ENCODE measurements around the gene YPEL2. TPM values are rescaled to one million over a fixed set of nuclear protein-coding genes. Genes with fewer than 3 reads are reported as not detected.
A peak's percentile ranks its signal among the peaks of the same experiment; 100 is the strongest.

YPEL2 gene
- total and polyA plus RNA-seq, 2 of the 13 experiments (the other 11 are each of a cell fraction or from before 2014, with no cell fraction given) = 8.5 to 21.1 TPM

- TF ChIP-seq ZNF331 (CRISPR knock-in tag; IDR thresholded peaks at IDR 0.05) = peak; percentile 54; the same call in 1 of the 2 replicates
- no peak for TF ChIP-seq BRD4 (CRISPR knock-in tag; IDR thresholded peaks at IDR 0.05)
- no peak for TF ChIP-seq SPEN (CRISPR knock-in tag; IDR thresholded peaks at IDR 0.05; ENCODE audit: low read depth)
- no peak for TF ChIP-seq ZNF143 (CRISPR knock-in tag; IDR thresholded peaks at IDR 0.05)
- TF ChIP-seq ZNF790 (CRISPR knock-in tag; IDR thresholded peaks at IDR 0.05; ENCODE audit: borderline replicate concordance) = no peak
- TF ChIP-seq THAP11 (CRISPR knock-in tag; IDR thresholded peaks at IDR 0.05) = 0 out of 2 replicates have a peak, but pooled peaks have one; percentile 45
- TF ChIP-seq, protein P1, sequence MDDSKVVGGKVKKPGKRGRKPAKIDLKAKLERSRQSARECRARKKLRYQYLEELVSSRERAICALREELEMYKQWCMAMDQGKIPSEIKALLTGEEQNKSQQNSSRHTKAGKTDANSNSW (CRISPR knock-in tag; IDR thresholded peaks at IDR 0.05; ENCODE audit: borderline replicate concordance) = no peak
- TF ChIP-seq TBP (CRISPR knock-in tag; IDR thresholded peaks at IDR 0.05) = no peak
- no peak for TF ChIP-seq CBFB (CRISPR knock-in tag; IDR thresholded peaks at IDR 0.05)
- TF ChIP-seq, protein P2, sequence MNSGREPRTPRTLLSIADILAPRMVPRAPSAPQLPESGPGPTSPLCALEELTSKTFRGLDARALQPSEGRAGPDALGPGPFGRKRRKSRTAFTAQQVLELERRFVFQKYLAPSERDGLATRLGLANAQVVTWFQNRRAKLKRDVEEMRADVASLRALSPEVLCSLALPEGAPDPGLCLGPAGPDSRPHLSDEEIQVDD (CRISPR knock-in tag; IDR thresholded peaks at IDR 0.05; ENCODE audit: borderline replicate concordance) = no peak
- TF ChIP-seq ZNF281 (CRISPR knock-in tag; IDR thresholded peaks at IDR 0.05; ENCODE audit: borderline replicate concordance) = no peak
- no peak for TF ChIP-seq NFAT5 (CRISPR knock-in tag; IDR thresholded peaks at IDR 0.05)
- no peak for TF ChIP-seq AGO1 (IDR thresholded peaks at IDR 0.05; ENCODE audit: low read depth, low read length, poor library complexity, severe bottlenecking)
- TF ChIP-seq ZNF720 (CRISPR knock-in tag; IDR thresholded peaks at IDR 0.05) = no peak
- no peak for TF ChIP-seq ZNF768 (CRISPR knock-in tag; IDR thresholded peaks at IDR 0.05)
- no peak for TF ChIP-seq ZNF136 (CRISPR knock-in tag; IDR thresholded peaks at IDR 0.05; ENCODE audit: low read depth)
- TF ChIP-seq MBNL3 (CRISPR knock-in tag; conservative IDR thresholded peaks at IDR 0.05) = no peak
- TF ChIP-seq, protein P3, sequence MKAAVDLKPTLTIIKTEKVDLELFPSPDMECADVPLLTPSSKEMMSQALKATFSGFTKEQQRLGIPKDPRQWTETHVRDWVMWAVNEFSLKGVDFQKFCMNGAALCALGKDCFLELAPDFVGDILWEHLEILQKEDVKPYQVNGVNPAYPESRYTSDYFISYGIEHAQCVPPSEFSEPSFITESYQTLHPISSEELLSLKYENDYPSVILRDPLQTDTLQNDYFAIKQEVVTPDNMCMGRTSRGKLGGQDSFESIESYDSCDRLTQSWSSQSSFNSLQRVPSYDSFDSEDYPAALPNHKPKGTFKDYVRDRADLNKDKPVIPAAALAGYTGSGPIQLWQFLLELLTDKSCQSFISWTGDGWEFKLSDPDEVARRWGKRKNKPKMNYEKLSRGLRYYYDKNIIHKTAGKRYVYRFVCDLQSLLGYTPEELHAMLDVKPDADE (CRISPR knock-in tag; IDR thresholded peaks at IDR 0.05) = no peak
- TF ChIP-seq ZNF841 (CRISPR knock-in tag; IDR thresholded peaks at IDR 0.05; ENCODE audit: borderline replicate concordance) = no peak
- no peak for TF ChIP-seq RBFOX2 (IDR thresholded peaks at IDR 0.05; ENCODE audit: low read depth, low read length)
- TF ChIP-seq HNRNPLL (IDR thresholded peaks at IDR 0.05; ENCODE audit: low read depth, low read length, poor library complexity, severe bottlenecking) = no peak
These were observed 109.5 kb downstream of the YPEL2 start (continued) for GRCh38 chr17:59440757-59441463.
